ENCODE data around the gene LRPPRC.

DNA sequence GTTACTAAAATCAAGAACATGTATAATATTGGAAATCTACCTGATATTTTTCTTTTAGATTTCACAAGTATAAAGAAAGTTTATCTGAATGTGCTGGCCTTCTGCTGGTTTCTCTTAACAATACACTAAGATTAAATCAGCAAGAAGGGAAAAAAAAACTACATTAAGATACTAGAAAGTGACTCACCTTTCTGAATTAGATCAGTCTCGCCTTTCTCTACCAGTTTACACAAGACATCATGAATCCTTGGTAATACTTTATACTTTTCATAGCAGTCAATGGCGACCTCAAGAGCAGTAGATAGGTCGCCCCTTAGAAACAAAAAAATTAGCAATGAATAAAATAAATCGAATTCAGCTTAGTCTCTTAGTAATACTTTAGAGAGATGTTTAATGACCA is 61.2 kb downstream of the LRPPRC start:
- TF ChIP-seq EZH2 (IDR thresholded peaks at IDR 0.05; ENCODE audit: borderline replicate concordance, control insufficient read depth, low read depth, low read length): no peak
- no peak for TF ChIP-seq BCL11A (IDR thresholded peaks at IDR 0.05; ENCODE audit: low read depth, low read length)
- no peak for TF ChIP-seq ATF3 (IDR thresholded peaks at IDR 0.05; ENCODE audit: borderline replicate concordance, extremely low read depth, low read depth, low read length)
- TF ChIP-seq, protein P1, sequence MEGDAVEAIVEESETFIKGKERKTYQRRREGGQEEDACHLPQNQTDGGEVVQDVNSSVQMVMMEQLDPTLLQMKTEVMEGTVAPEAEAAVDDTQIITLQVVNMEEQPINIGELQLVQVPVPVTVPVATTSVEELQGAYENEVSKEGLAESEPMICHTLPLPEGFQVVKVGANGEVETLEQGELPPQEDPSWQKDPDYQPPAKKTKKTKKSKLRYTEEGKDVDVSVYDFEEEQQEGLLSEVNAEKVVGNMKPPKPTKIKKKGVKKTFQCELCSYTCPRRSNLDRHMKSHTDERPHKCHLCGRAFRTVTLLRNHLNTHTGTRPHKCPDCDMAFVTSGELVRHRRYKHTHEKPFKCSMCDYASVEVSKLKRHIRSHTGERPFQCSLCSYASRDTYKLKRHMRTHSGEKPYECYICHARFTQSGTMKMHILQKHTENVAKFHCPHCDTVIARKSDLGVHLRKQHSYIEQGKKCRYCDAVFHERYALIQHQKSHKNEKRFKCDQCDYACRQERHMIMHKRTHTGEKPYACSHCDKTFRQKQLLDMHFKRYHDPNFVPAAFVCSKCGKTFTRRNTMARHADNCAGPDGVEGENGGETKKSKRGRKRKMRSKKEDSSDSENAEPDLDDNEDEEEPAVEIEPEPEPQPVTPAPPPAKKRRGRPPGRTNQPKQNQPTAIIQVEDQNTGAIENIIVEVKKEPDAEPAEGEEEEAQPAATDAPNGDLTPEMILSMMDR (IDR thresholded peaks at IDR 0.05 in 2 of 3, conservative IDR thresholded peaks at IDR 0.05 in 1 of 3; ENCODE audit: control insufficient read depth in 2 of 3, extremely low read depth in 1 of 3, insufficient read depth in 1 of 3, low read depth in 3 of 3, low read length in 3 of 3): no peak
- no peak for TF ChIP-seq MYB (IDR thresholded peaks at IDR 0.05; ENCODE audit: borderline replicate concordance, low read depth, low read length)
- no peak for TF ChIP-seq JUNB (IDR thresholded peaks at IDR 0.05)
- no peak for TF ChIP-seq SMC3 (IDR thresholded peaks at IDR 0.05; ENCODE audit: borderline replicate concordance, low read length)
- TF ChIP-seq TAF1 (IDR thresholded peaks at IDR 0.05; ENCODE audit: borderline replicate concordance, low read depth, low read length): no peak
- TF ChIP-seq FOXM1 (IDR thresholded peaks at IDR 0.05; ENCODE audit: low read depth, low read length): no peak
- TF ChIP-seq POLR2A (IDR thresholded peaks at IDR 0.05; ENCODE audit: low read depth, low read length): no peak
- no peak for TF ChIP-seq POU2F2 (IDR thresholded peaks at IDR 0.05; ENCODE audit: borderline replicate concordance, low read depth, low read length)
